Memory B cell (primary cell): ENCODE data around the gene ZNF497.
A peak's percentile ranks its signal among the peaks of the same experiment; 100 is the strongest.
"Not testable (repeated sequence)": the region's sequence is repeated elsewhere in the genome, so short reads cannot be mapped to it uniquely, and the experiment has no call there.

ENCODE experiments used
- ATAC-seq: fragments of 150-1000 bp; cut with Tn5 transposase; 2 replicates; pipeline ENCODE4 v1.10.0; 2021; ENCODE audit warnings: low read depth, mild to moderate bottlenecking, moderate library complexity
- DNase-seq, 2 donors: peaks; one replicate each; pipeline ENCODE4 v3.0.0; 2022; ENCODE audit warnings: low spot score in 2 of 2
- H3K27ac Mint-ChIP-seq: one replicate; pipeline ENCODE4 v1.8.0; 2022; ENCODE audit warnings: mild to moderate bottlenecking, moderate library complexity, mixed read lengths
- H3K27me3 Mint-ChIP-seq: one replicate; pipeline ENCODE4 v1.8.0; 2022; ENCODE audit warnings: mixed read lengths
- H3K36me3 Mint-ChIP-seq: one replicate; pipeline ENCODE4 v1.8.0; 2022; ENCODE audit warnings: mild to moderate bottlenecking, mixed read lengths
- H3K4me1 Mint-ChIP-seq: one replicate; pipeline ENCODE4 v1.8.0; 2022; ENCODE audit warnings: mixed read lengths
- H3K4me3 Mint-ChIP-seq: one replicate; pipeline ENCODE4 v1.8.0; 2022; ENCODE audit warnings: mild to moderate bottlenecking, moderate library complexity, mixed read lengths
- H3K9me3 Mint-ChIP-seq: one replicate; pipeline ENCODE4 v1.8.0; 2022; ENCODE audit warnings: mixed read lengths

ZNF497 gene

GRCh38 chr19:58351558-58351878 lies 11.0 kb downstream of the ZNF497 start:
- H3K9me3 Mint-ChIP-seq: peaks cover 2% of the 10 kb centered on the region
- no peaks in the 10 kb centered on the region for H3K27me3 Mint-ChIP-seq
- no peak overlapping the region for H3K27ac Mint-ChIP-seq

DNA sequence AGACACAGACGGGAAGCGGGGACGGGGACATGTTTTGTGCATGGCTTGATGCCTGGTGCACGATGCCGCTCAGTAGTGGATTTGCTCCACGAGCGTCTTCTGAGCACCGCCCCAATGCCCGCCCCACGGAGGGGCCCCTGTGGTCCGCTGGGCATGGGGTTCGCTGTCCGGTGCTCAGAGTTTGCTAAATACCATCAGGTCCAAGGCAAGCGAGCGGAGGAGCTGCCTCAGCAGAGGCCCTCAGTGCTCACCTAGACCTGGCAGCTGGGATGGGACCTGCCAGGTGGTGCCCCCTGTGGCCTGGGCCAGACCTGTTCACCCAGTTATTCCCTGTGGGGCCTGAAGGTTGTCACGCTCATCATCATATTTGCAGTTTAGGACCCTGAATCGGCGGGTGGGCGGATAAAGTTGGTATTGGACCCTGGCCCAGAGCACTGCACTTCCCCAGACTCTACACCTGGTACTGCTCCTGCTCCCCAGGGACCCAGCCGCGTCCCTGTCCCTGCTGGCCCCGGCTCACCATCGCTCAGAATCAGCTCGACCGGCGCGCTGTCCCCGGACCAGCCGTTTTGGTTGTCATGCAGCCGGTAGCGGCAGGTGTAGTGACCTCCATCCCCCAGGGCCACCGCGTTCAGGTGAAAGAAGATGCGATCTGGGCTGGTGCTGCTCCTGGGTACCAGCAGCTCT lies 11.5 kb downstream of the ZNF497 start:
- DNase-seq (no peak), ATAC-seq (no peak)
- Mint-ChIP-seq H3K9me3 (peaks cover 2% of the 10 kb centered on the region), H3K27ac (no peak overlapping the region), H3K36me3 (peaks cover 12% of the 10 kb centered on the region), H3K4me3 (no peak overlapping the region), H3K27me3 (no peaks in the 10 kb centered on the region), H3K4me1 (peaks cover 10% of the 10 kb centered on the region)

More at GRCh38 chr19:58351558-58351878, 11.0 kb downstream of the ZNF497 start:
- ATAC-seq (no peak), DNase-seq (no peak)
- H3K36me3 Mint-ChIP-seq: peaks cover 12% of the 10 kb centered on the region
- peaks cover 10% of the 10 kb centered on the region for H3K4me1 Mint-ChIP-seq
- H3K4me3 Mint-ChIP-seq: no peak overlapping the region

- H3K4me1 Mint-ChIP-seq: peaks cover 13% of the 10 kb centered on the region
- DNase-seq: no peak
- peak overlapping the region; percentile 74 for H3K27ac Mint-ChIP-seq
- peak overlapping the region; percentile 82 for H3K4me3 Mint-ChIP-seq
- peaks cover 2% of the 10 kb centered on the region for H3K9me3 Mint-ChIP-seq
- H3K36me3 Mint-ChIP-seq: peaks cover 12% of the 10 kb centered on the region
- H3K27me3 Mint-ChIP-seq: no peaks in the 10 kb centered on the region
- no peak for ATAC-seq
Observed at GRCh38 chr19:58350001-58350861, 12.3 kb downstream of the ZNF497 start.

GRCh38 chr19:58349590-58349989 lies 13.0 kb downstream of the ZNF497 start:
- no peaks in the 10 kb centered on the region for H3K27me3 Mint-ChIP-seq
- peaks cover 2% of the 10 kb centered on the region for H3K9me3 Mint-ChIP-seq
- peak overlapping the region; percentile 74 for H3K27ac Mint-ChIP-seq
- no peak for DNase-seq
- peaks cover 12% of the 10 kb centered on the region for H3K36me3 Mint-ChIP-seq
- ATAC-seq: no peak
- peak overlapping the region; percentile 82 for H3K4me3 Mint-ChIP-seq
- H3K4me1 Mint-ChIP-seq: peaks cover 13% of the 10 kb centered on the region

DNA sequence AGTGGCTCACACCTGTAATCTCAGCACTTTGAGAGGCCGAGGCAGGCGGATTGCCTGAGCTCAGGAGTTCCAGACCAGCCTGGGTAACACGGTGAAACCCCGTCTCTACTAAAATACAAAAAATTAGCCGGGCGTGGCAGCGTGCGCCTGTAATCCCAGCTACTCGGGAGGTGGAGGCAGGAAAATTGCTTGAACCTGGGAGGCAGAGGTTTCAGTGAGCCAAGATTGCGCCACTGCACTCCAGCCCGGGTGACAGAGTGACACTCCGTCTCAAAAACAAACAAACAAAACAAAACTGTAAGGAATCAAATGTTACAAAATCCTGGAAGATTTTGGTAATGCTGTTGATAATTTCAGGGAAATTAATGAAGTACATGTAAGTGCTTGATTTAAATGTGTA lies 14.5 kb downstream of the ZNF497 start:
- peak; percentile 6 for ATAC-seq
- peak overlapping the region; percentile 81 for H3K27ac Mint-ChIP-seq

DNA sequence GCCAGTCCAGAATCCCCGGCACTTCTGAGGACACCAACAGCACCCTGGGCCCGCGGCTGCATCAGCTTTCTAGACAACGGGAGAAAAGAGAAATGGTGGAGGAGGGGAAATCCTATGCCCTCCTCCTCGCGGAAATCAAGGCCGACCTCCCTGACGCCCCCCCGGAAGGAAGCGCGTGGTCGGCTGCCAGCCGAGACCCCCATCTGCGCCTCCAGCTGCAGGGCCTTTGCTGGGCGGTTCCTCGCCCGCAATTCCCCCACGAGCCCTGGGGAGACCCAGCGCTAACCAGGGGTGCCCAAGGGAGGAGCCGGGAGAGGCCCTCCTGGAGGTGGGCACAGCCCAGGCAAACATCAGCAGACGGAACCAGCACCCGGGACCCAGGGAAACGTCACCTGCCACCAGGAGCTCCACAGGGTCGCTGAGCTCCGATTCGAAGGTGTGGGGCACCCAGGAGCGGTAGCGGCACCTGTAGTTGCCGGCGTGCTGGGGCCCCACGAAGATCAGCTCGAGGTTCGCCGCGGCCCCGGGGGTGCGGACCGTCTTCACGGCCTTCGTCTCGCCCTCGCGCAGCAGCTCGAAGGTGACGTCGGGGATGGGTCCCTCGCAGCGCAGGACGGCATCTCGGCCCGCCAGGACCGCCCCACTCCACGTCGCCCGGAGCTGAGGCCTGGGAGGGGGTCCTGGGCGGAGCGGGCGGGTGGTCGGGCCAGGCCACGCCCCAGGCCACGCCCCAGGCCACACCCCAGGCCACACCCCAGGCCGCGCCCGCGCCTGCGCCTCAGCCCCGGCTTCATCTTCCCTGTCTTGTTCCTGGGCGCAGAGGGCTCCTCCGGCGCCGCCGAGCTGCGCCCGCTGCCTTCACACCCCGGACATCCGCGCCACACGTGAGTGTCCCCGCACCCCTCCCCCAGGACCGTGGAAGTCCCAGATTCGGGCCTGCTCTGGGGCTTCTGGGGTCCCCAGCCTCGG lies 15.3 kb downstream of the ZNF497 start:
- DNase-seq (peak; percentile 57 to 78), ATAC-seq (peak; percentile 89)
- peak overlapping the region; percentile 98 for H3K4me3 Mint-ChIP-seq
- H3K4me1 Mint-ChIP-seq: peaks cover 13% of the 10 kb centered on the region
- H3K27me3 Mint-ChIP-seq: no peaks in the 10 kb centered on the region
- peaks cover 11% of the 10 kb centered on the region for H3K36me3 Mint-ChIP-seq
- H3K9me3 Mint-ChIP-seq: peaks cover 2% of the 10 kb centered on the region
- H3K27ac Mint-ChIP-seq: peak overlapping the region; percentile 81

More for the DNA sequence above, 14.5 kb downstream of the ZNF497 start:
- H3K9me3 Mint-ChIP-seq, DNase-seq, H3K27me3 Mint-ChIP-seq: not testable (repeated sequence)
- Mint-ChIP-seq H3K4me3 (peak overlapping the region; percentile 98), H3K4me1 (peaks cover 13% of the 10 kb centered on the region), H3K36me3 (peaks cover 12% of the 10 kb centered on the region)

- peak overlapping the region; percentile 98 for H3K4me3 Mint-ChIP-seq
- DNase-seq: no peak
- no peak overlapping the region for H3K27ac Mint-ChIP-seq
- H3K36me3 Mint-ChIP-seq: peaks cover 14% of the 10 kb centered on the region
- H3K9me3 Mint-ChIP-seq: peaks cover 2% of the 10 kb centered on the region
- peaks cover 11% of the 10 kb centered on the region for H3K4me1 Mint-ChIP-seq
- no peaks in the 10 kb centered on the region for H3K27me3 Mint-ChIP-seq
- no peak for ATAC-seq
Observed at GRCh38 chr19:58345558-58345957, 17.0 kb downstream of the ZNF497 start.

DNA sequence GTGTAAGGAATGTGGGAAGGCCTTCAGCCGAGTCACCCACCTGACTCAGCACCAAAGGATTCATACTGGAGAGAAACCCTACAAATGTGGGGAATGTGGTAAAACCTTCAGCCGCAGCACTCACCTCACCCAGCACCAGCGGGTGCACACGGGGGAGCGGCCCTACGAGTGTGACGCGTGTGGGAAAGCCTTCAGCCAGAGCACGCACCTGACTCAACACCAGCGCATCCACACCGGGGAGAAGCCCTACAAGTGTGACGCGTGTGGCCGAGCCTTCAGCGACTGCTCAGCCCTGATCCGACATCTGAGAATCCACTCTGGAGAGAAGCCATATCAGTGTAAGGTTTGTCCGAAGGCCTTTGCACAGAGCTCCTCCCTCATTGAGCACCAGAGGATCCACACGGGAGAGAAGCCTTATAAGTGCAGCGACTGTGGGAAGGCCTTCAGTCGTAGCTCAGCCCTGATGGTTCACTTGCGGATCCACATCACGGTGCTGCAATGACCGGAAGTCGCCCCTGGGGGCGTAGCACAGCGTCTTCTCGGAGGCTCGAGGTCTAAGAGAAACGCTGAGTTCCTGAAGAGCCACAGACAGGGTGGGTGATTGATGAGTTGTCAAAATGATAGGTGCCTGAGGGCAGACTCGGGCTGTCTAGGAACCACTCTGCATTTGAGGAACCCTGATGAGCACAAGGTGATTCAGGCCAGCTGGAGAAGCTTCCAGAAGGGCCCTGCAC lies 23.6 kb downstream of the ZNF497 start:
- H3K27me3 Mint-ChIP-seq: no peaks in the 10 kb centered on the region
- ATAC-seq: no peak
- peaks cover 35% of the 10 kb centered on the region for H3K36me3 Mint-ChIP-seq

DNA sequence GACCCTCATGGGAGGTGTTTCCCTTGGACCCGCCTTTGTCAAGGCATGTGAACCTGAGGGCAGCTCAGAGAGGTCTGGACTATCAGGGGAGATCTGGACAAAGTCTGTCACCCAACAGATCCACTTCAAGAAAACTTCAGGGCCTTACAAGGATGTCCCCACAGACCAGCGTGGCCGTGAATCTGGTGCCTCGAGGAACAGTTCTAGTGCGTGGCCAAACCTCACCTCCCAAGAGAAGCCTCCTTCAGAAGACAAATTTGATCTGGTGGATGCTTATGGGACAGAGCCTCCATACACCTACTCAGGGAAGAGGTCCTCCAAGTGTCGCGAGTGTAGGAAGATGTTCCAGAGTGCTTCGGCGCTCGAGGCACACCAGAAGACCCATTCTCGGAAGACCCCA lies 24.2 kb downstream of the ZNF497 start:
- Mint-ChIP-seq H3K36me3 (peaks cover 35% of the 10 kb centered on the region), H3K4me3 (no peak overlapping the region), H3K27ac (no peak overlapping the region), H3K9me3 (no peaks in the 10 kb centered on the region), H3K4me1 (peaks cover 6% of the 10 kb centered on the region), H3K27me3 (no peaks in the 10 kb centered on the region)
- ATAC-seq (no peak), DNase-seq (no peak)

More for the DNA sequence above, 23.6 kb downstream of the ZNF497 start:
- H3K4me3 Mint-ChIP-seq: no peak overlapping the region
- no peak for DNase-seq
- H3K4me1 Mint-ChIP-seq: peaks cover 6% of the 10 kb centered on the region
- no peaks in the 10 kb centered on the region for H3K9me3 Mint-ChIP-seq
- H3K27ac Mint-ChIP-seq: no peak overlapping the region

DNA sequence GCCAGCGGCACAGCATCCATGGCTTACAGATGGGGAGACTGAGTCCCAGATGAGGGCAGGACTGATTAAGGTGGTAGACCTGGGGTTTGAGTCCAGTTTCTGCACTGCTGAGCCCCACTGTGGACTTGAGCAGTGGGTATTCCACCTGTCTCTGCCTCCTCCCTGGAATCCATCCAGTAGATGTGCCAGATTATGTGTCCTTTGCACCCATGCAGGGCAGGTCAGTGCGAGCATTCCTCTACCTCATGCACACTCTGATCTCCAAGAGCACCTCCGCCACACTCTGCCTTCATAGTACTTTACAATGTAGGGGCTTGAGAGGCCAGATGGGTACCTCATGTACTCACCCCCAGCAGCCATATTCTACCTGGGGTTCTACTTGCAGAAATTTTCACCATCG lies 25.7 kb downstream of the ZNF497 start:
- no peak overlapping the region for H3K27ac Mint-ChIP-seq
- H3K4me3 Mint-ChIP-seq: no peak overlapping the region
- ATAC-seq: no peak
- H3K9me3 Mint-ChIP-seq: no peaks in the 10 kb centered on the region
- H3K27me3 Mint-ChIP-seq: no peaks in the 10 kb centered on the region
- peaks cover 6% of the 10 kb centered on the region for H3K4me1 Mint-ChIP-seq
- peaks cover 32% of the 10 kb centered on the region for H3K36me3 Mint-ChIP-seq
- no peak for DNase-seq

DNA sequence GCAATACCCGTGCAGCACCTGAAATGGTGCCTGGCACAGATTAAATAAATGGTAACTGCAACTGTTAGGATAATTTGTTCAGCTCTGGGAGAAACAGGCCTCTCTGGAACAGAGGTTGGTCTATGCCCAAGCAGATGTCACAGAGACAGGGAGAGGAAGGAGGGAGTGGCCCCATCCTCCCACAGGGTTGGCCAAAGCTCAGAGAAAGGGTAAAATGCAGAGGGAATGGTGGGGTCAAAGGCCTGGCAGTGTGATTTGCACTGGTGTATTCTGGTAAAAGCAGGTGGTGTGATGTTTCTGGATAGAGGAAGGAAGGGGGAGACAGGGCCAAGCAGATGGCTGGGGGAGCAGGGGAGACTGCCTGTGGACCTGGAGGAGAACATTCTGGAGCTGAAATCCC lies 26.3 kb downstream of the ZNF497 start:
- DNase-seq (no peak), ATAC-seq (no peak)
- Mint-ChIP-seq H3K9me3 (no peaks in the 10 kb centered on the region), H3K27me3 (no peaks in the 10 kb centered on the region), H3K27ac (no peak overlapping the region), H3K4me1 (peaks cover 6% of the 10 kb centered on the region), H3K4me3 (no peak overlapping the region), H3K36me3 (peaks cover 30% of the 10 kb centered on the region)

DNA sequence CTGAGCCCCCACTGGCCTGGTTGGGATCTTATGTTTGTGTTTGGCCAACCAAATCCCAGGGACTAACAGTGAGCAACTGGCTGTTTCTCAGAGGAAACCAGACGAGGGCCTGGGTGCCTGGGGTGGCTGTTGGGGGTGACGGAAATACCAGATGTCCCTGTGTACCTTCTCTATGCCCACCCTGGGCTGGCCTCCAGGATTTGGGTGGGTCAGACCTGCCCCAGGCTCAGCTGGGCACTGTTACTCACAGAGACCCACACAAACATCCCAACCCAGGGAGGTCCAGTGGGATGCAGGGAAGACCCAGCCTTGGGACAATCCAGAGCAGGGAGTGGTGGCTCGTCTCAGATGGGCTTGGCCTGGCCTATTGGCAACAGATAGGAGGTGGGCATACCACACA lies 26.9 kb downstream of the ZNF497 start:
- DNase-seq: no peak
- peaks cover 26% of the 10 kb centered on the region for H3K36me3 Mint-ChIP-seq
- peaks cover 6% of the 10 kb centered on the region for H3K4me1 Mint-ChIP-seq

GRCh38 chr19:58334691-58335249 lies 27.8 kb downstream of the ZNF497 start:
- no peak overlapping the region for H3K4me3 Mint-ChIP-seq
- DNase-seq: no peak
- no peak overlapping the region for H3K27ac Mint-ChIP-seq
- no peaks in the 10 kb centered on the region for H3K9me3 Mint-ChIP-seq
- peaks cover 4% of the 10 kb centered on the region for H3K4me1 Mint-ChIP-seq
- ATAC-seq: no peak
- no peaks in the 10 kb centered on the region for H3K27me3 Mint-ChIP-seq
- peaks cover 21% of the 10 kb centered on the region for H3K36me3 Mint-ChIP-seq

More for the DNA sequence above, 26.9 kb downstream of the ZNF497 start:
- Mint-ChIP-seq H3K9me3 (no peaks in the 10 kb centered on the region), H3K4me3 (no peak overlapping the region), H3K27ac (no peak overlapping the region), H3K27me3 (no peaks in the 10 kb centered on the region)
- no peak for ATAC-seq
